GM18868 (cell line): Measurements from ENCODE around the gene RFESD.
A peak's percentile ranks its signal among the peaks of the same experiment; 100 is the strongest.

Experiments
- ATAC-seq: cut with Tn5 transposase; IDR thresholded peaks from one replicate; pipeline ENCODE4 v1.9.1; 2021; ENCODE audit warnings: mild to moderate bottlenecking, moderate library complexity; ENCODE audit not compliant: unreplicated experiment

RFESD gene

DNA sequence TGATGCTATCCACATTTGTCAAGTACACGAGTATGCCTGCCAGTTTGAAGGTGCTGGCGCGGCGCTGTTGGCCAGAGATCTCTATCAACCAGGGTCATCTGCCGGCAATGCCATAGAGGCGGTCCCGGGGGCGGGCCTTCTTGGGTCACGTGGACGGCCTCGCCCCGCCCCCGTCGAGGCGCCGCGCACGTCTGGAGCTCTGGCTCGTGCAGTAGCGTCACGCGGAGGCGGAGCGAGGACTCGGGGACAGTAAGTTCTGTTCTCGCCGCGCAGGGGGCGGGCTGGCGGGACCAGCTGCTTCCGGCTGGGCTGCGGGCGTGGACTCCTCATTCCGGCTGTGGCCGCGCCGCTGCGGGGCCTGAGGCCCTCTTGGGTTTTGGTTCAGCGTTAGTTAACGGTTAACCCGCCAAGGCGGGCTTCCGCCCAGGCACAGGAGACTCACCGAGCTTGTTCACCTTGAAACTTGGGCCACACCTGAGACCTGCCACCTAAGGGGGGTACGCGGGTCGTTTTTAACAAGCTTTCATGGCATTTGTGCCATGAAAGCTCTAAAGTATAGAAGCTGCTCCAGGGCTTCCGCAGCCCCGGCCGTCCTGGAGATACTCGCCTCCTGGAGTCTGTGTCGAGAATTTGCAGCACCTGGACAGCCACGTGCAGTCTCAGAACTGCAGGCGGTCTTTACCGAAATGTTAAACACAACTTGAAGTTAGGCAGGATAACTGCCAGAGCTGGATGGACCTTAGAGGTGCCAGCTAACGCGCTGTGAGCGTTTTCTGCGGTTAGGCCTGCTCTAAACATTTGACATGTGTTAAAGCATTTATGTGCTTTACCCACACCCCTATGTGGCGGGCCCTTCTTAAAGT, at the start of gene RFESD:
TSS of gene RFESD (plus strand) at position 209 of the 863 bp plus-strand sequence. CDS start 5,495 bp downstream, outside the sequence.
- peak; percentile 96 for ATAC-seq

DNA sequence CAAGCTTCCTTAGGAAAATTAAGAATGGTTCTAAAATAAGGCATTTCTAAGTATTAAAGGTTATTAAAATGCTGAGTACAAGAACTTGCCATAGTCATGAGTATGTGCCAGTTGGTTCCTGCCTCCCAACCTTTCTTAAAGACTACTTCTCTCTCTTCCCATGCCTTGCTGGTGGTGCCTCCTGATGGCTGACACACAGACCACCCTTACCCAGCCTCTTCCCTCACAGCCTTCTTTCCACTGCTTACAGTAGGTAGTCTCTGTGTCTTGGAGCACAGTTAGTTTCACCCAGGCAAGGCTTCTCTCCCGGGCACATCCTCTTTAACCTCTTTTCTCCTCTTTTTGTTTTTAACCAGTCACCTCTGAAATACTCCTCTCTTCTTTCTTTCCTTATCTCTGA, 47.3 kb upstream of the RFESD start:
- ATAC-seq, result no peak

DNA sequence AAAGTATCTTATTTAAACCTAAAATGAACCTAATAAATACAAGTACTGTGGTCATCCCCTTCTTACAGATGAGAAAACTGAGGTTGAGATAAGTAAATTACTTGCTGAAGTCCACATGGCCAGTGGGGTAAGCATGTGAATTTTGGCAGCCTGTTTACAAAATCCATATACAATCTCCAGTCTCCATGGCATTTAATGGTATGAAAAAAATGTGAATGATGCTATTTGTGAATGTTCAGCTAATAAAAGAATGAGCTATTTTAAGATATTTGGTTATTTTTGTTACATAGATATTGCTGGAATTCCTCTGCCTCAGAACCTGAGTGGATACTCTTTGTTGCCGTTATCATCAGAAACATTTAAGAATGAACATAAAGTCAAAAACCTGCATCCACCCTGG, 46.0 kb upstream of the RFESD start:
- no peak for ATAC-seq

DNA sequence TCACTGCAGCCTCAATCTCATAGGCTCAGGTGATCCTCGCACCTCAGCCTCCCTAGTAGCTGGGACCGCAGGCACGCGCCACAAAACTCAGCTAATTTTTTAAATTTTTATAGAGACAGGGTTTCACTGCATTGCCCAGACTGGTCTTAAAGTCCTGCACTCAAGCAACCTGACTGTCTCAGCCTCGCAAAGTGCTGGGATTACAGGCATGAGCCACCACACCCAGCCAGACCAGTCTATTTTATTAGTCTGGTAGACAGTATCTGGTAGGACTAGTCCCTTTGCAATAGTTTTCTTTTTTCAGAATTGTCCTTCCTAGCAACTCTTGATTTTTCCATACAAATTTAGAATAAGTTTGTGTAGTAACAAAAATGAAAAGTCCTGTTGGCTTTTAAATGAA, 40.8 kb upstream of the RFESD start:
- no peak for ATAC-seq

DNA sequence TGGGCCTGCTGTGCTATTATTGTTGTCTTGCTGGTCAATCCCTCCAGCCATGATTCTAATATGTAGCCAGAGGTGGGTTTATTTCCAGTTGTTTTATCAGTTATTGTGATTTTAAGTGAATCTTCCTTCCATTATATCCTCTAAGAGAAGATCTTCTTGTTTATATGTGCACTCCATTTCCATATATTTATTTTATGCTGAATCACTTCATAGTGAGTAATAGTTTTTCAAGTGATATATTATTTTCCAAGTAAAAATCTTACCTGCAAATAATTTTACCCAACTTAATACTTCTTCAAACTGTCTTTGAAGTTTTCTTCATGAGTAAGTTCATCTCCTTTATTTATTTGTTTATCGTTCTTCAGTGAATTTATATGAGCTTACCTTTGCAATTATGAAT, 40.2 kb upstream of the RFESD start:
- ATAC-seq, result no peak

DNA sequence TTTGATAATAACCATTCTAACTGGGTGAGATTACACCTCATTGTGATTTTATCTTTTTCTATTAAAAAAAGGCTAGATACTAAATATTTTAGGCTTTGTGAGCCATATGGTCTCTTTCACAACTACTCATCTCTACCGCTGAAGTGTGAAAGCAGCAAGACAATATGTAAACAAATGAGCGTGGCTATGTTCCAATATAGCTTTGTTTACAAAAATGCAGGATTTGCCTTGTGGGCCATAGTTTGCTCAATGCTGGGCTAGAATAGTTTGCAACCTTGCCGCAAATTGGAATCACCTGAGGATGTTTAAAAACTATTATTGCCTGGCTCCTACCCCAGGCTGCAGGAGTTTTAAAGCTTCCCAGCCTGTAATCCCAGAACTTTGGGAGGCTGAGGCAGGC, 36.9 kb upstream of the RFESD start:
- ATAC-seq, result no peak

DNA sequence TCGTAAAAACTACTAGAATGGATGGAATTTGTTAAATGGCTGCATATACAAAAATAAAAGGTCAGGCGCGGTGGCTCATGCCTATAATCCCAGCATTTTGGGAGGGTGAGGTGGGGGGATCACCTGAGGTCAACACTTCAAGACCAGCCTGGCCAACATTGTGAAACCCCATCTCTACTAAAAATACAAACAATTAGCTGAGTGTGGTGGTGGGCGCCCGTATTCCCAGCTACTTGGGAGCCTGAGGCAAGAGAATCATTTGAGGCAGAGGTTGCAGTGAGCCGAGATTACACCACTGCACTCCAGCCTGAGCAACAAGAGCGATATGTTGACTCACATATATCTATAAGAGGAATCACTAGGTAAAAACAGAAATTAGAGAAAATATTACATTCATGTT, 36.0 kb upstream of the RFESD start:
- no peak for ATAC-seq

DNA sequence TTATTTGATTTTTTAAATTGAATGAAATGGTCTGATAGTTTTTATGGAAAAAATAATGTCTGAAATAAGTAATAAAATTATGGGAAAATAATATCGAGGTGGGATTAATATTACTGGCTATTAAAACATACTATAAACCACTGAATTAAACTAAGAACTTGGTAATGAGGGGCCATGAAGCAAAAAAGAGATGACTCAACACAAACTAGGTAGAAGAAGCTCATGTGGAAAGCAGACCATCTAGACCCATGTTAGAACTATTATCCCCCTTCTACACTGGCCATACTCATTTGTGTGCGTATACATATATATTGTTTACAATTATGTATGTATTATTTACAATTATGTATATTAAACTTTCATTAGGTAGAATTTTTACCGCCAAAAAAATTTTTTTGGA, 35.2 kb upstream of the RFESD start:
- no peak for ATAC-seq

DNA sequence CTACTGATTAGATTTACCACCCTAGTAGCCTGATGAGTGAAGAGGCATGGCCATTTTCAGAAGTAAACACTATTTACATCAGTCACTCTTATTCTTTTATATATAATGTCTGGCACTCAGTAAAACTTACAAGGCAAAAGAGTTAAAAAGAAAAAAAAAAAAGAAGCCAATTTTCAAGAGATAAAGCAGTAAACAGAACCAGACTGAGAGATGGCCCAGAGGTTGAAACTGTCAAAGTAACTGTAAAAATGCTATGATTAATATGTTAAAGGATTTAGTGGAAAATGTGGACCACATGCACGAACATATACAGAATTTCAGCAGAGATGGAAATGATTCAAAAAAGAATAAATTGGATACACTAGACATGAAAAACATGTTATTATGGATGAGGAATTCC, 33.1 kb upstream of the RFESD start:
- no peak for ATAC-seq

DNA sequence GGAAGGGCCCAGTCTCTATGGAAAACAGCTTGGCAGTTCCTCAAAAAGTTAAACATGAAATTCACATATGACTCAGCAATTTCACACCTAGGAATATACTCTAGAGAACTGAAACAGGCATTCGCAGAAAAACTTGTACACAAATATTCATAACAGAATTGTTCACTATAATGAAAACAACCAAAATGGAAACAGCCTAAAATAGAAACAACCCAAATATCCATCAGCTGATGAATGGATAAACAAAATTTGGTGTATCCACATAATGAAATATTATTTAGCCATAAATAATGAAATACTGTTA, 31.5 kb upstream of the RFESD start:
- peak; percentile 49 for ATAC-seq

DNA sequence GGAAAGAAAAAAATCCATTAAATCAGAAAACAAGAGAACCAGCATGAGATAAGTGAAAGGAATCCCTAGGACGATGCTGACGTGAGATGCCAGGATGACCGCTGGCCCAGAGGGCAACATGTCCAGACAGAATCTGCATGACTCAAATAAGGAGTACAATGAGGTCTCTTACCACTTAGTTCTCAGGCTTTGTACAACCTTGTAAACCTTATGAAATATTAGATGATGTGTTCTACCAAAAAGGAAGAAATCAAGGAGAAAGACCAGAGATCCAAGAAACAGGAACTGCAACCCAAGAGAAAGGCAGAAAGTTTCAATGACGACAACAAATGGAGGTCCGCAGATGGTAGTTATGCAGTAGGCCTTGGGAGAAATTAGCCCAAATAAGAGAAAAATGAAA, 29.5 kb upstream of the RFESD start:
- ATAC-seq, result peak; percentile 25

DNA sequence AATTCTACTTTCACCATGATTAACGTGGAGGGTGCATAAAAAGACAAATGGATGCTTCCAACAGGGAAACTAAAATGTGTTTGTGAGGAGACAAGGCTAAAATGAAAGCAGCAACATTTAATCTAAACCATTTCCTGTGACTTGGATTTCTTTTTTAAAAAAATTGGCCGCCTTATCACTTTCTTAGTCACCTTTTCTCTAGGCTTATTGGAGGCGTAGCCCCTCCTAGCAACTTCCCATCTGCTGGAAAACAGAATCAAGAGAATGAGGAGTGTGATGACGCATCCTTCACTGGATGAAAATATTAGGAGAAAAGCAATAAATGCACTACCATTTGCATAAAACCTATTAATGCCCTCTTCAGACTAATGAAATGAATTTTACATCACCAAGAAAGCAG, 27.5 kb upstream of the RFESD start:
- no peak for ATAC-seq

DNA sequence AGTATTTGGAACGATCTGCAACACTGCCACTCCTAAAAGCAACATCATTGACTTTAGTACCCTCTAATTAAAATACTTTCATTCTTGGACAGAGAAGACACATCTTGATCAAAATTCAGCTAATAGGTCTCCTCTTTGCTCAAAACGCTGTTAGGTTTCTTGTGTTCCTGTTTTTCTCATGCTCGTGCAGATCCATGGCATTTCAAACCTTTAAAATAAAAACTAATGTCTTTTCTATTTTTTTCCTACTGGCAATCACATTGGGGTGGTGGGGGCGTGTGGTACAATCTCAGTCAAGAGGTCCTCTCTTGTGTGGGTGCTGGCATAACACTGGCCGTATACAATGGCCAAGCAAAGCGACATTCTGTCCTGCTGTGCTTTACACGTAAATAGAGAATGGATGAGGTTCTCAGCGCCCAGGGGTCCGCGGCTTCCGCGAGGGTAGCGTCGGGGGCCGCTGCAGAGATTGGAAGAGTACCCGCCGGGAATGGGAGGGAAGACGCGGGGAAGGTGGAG, 27.0 kb upstream of the RFESD start:
- no peak for ATAC-seq

DNA sequence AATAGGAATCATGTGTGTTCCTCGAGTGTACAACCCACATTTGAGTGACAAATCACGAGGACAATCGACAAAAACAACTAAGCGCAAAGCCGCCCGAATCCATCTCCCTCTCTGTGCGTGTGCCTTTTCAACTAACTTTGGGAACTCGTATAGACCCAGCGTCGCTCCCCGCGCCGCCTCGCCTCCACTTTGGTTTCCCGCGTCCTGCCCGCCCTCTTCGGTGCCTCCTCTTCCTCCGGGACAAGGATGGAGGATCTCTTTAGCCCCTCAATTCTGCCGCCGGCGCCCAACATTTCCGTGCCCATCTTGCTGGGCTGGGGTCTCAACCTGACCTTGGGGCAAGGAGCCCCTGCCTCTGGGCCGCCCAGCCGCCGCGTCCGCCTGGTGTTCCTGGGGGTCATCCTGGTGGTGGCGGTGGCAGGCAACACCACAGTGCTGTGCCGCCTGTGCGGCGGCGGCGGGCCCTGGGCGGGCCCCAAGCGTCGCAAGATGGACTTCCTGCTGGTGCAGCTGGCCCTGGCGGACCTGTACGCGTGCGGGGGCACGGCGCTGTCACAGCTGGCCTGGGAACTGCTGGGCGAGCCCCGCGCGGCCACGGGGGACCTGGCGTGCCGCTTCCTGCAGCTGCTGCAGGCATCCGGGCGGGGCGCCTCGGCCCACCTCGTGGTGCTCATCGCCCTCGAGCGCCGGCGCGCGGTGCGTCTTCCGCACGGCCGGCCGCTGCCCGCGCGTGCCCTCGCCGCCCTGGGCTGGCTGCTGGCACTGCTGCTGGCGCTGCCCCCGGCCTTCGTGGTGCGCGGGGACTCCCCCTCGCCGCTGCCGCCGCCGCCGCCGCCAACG, 26.3 kb upstream of the RFESD start, which contains the start of gene GPR150:
TSS of gene GPR150 (plus strand) at position 58 of the 840 bp plus-strand sequence. CDS start at position 247, 189 bp downstream.
- ATAC-seq, result peak; percentile 58

DNA sequence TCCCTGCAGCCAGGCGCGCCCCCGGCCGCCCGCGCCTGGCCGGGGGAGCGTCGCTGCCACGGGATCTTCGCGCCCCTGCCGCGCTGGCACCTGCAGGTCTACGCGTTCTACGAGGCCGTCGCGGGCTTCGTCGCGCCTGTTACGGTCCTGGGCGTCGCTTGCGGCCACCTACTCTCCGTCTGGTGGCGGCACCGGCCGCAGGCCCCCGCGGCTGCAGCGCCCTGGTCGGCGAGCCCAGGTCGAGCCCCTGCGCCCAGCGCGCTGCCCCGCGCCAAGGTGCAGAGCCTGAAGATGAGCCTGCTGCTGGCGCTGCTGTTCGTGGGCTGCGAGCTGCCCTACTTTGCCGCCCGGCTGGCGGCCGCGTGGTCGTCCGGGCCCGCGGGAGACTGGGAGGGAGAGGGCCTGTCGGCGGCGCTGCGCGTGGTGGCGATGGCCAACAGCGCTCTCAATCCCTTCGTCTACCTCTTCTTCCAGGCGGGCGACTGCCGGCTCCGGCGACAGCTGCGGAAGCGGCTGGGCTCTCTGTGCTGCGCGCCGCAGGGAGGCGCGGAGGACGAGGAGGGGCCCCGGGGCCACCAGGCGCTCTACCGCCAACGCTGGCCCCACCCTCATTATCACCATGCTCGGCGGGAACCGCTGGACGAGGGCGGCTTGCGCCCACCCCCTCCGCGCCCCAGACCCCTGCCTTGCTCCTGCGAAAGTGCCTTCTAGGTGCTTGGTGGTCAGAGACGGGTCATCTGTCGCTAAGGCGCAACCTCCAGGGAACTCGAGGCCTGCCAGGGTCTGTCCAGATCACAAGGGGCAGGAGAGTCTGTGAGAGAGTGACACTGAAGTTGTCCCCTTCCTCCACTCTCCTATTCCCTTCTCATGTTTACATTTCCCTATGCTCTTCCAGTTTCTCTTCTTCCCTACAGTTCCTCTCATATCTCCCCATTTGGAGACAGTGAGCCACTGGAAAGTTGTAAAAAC, 25.4 kb upstream of the RFESD start:
- ATAC-seq, result peak; percentile 44

DNA sequence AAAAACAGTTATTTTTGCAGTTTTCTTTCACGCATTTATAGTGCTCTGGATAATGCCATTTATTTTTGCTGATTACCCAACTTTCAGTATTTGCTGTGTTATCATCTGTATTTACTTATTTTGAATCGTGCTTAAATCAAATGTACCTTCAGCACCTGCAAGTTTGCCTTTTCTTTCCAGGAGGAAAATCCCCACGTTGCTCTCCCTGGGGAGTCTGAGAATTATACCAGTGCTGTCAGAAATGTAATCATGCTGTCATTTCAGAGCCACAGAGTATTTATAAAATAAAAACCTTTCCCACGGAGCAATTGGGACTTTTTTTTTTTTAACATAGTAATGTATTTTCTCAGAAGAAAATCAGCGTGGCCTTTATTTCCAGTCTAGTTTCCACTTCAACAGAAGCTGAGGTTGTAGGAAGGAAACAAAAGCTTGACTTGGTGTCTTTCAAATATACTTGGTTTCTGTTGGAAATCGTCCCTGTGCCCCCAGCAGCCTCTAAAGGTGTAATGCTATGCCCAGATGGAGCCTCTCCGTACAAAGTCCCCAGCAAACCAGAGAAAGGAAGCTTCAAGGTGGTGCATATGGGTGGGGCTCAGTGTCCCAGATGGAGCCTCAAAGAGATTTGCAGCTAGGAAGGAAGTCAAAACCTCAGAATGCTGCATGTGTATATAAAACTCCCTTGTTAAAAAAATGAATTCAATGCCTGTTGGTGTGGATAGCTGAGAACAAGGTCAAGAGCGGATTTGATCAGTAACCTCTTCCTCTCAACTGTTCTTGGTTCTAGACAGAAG, 24.5 kb upstream of the RFESD start:
- ATAC-seq, result no peak

DNA sequence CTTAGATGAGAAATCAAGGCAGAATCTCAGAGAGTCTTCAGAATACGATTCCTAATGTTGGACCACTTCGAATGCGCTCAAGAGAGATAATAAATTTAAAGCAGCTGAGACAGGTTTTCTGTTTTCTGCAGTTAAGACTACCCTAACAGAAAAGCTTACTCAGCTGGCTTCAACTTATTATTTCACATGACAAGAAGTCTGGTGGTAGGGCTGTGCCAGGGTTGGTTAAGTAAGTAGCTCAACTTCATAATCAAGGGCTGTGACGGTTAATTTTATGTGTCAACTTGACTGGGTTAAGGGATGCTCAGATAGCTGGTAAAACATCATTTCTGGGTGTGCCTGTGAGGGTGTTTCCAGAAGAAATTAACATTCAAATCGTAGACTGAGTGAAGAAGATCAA, 22.9 kb upstream of the RFESD start:
- no peak for ATAC-seq

DNA sequence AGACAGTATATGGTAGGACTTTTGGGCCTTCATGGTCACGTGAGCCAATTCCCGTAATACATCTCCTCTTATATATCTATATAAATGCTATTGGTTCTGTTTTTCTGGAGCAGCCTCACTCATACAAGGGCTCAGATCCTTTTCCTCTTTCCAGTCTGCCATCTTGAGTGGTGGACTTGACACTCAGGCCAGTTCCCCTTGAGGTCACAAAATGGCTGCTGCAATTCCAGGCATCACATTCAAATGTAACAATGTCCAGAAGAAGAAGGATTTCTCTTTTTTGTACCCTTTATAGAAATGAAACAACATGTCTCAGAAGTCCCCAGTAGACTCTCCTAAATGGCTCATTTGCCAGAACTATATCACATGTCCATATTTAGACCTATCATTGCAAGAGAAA, 22.2 kb upstream of the RFESD start:
- no peak for ATAC-seq

DNA sequence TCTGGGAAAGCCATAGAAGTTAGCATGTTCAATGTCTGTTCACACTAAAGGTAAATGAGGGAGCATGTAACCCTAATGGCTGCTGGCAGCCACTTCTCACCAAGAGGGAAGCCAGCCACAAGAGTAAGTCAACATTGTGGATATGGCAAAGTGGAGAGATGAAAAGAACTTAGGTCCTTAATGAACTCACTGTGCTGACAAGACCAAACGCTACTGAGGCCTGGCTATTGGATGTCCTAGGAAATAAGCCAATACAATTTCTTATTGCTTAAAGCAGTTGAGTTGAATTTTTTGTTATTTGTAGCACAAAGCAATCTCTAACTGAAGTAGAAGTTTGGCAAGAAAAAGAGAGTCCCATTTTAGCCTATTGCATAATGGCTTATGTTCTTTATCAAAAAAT, 19.9 kb upstream of the RFESD start:
- no peak for ATAC-seq
